Measurements from ENCODE around the gene VASP.

Gene VASP

DNA sequence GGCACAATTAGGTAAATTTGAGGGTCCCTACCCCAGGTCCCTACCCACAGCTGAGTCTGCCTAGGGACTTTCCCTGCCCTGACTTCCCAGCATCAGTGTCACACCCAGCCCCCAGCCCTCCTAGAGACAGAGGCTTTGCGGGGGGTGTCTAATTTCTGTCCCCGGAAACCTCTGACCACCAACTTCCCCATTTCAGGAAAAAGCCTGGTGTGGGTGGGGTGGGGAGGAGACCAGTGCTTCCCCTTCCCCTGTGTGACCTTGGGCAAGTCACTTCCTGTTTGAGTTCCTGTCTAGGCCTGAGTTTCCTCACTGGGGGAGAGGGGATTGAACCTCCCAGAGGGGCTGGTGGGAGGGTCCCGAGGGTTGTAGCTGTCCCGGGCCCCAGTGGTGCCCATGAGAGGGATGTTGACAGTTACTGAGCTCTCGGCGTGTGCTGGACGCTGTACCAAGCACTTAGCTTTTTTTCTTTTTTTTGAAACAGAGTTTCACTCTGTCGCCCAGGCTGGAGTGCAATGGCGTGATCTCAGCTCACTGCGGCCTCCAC is 7.9 kb downstream of the VASP start:
- DNase-seq (ENCODE audit: low spot score) = peak; percentile 65
- in situ Hi-C loops (cut with MboI; ENCODE audit: low sequenced_read_pairs, unreplicated experiment) = no loop called here
- TF ChIP-seq, protein P1, sequence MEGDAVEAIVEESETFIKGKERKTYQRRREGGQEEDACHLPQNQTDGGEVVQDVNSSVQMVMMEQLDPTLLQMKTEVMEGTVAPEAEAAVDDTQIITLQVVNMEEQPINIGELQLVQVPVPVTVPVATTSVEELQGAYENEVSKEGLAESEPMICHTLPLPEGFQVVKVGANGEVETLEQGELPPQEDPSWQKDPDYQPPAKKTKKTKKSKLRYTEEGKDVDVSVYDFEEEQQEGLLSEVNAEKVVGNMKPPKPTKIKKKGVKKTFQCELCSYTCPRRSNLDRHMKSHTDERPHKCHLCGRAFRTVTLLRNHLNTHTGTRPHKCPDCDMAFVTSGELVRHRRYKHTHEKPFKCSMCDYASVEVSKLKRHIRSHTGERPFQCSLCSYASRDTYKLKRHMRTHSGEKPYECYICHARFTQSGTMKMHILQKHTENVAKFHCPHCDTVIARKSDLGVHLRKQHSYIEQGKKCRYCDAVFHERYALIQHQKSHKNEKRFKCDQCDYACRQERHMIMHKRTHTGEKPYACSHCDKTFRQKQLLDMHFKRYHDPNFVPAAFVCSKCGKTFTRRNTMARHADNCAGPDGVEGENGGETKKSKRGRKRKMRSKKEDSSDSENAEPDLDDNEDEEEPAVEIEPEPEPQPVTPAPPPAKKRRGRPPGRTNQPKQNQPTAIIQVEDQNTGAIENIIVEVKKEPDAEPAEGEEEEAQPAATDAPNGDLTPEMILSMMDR (IDR thresholded peaks at IDR 0.05; ENCODE audit: borderline replicate concordance, control extremely low read depth, extremely low read depth, insufficient read depth, missing control alignments) = no peak

DNA sequence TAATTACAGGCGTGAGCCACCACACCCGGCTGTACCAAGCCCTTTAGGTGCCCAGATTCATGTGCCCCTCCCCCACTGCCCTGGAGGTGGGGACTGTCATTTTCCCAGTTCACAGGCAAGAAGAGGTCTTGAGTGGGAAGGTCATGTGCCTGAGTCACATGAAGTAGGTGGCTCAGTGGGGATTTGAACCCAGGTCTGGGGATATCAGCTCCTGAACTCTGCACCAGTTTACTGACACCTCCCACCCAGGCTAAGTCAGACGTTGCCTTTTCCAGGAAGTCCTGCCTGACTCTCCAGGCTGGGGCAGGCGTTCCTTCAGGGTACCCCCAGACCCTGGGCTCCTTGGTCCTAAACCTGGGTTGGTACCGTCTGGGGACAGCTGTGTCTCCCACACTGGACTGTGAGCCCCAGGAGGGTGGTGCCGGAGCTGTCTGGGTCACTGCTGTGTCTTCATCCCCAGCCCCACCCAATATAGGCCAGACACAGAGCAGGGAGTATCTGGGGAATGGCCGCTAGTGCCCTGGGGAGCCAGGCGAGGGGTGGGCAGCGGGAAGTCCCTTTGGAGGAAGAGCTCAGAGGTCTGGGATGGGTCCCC is 8.6 kb downstream of the VASP start:
- in situ Hi-C loops (cut with MboI; ENCODE audit: low sequenced_read_pairs, unreplicated experiment) = no loop called here
- TF ChIP-seq, protein P1 (IDR thresholded peaks at IDR 0.05; ENCODE audit: borderline replicate concordance, control extremely low read depth, extremely low read depth, insufficient read depth, missing control alignments) = no peak
- no peak for DNase-seq (ENCODE audit: low spot score)

DNA sequence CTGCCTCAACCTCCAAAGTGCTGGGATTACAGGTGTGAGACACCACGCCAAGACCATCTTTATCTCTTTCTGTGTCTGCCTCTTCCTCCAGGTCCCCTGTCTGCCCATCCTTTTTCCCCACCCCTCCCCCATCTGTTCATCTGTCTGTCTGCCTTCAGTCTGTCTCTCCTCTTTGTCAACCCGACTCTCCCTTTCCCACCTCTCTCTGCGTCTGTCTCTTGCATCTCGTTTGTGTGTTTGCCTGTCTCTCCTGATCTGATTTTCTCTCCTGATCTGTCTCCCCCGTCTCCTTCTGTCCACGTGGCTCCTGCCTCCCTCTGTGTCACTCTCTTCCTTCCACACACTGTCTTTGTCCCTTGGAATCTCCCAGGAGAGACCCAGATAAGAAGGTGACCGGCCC is 10.0 kb downstream of the VASP start:
- in situ Hi-C loops (cut with MboI; ENCODE audit: low sequenced_read_pairs, unreplicated experiment) = no loop called here
- no peak for DNase-seq (ENCODE audit: low spot score)
- TF ChIP-seq, protein P1 (IDR thresholded peaks at IDR 0.05; ENCODE audit: borderline replicate concordance, control extremely low read depth, extremely low read depth, insufficient read depth, missing control alignments) = no peak

DNA sequence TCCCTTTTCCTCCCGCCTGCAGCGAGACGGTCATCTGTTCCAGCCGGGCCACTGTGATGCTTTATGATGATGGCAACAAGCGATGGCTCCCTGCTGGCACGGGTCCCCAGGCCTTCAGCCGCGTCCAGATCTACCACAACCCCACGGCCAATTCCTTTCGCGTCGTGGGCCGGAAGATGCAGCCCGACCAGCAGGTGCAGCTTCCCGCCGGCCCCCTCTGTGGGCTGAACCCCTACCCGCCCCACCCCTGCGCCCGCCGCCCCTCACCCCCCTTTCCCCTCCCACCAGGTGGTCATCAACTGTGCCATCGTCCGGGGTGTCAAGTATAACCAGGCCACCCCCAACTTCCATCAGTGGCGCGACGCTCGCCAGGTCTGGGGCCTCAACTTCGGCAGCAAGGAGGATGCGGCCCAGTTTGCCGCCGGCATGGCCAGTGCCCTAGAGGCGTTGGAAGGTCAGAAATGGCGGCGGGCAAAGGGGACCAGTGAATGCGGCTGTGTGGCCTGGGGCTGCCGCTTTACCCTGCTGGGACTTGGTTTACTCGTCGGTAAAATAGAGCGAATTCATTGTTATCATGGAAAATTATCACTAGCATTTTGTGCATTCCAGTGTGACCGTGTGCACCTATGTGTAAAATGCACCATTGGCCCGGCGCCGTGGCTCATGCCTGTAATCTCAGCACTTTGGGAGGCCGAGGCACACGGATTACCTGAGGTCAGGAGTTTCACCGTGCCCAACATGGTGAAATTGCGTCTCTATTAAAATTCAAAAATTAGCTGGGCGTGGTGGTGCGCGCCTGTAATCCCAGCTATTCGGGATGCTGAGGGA is 10.6 kb downstream of the VASP start:
- DNase-seq (ENCODE audit: low spot score) = no peak
- in situ Hi-C loops (cut with MboI; ENCODE audit: low sequenced_read_pairs, unreplicated experiment) = no loop called here
- TF ChIP-seq, protein P1 (IDR thresholded peaks at IDR 0.05; ENCODE audit: borderline replicate concordance, control extremely low read depth, extremely low read depth, insufficient read depth, missing control alignments) = no peak

DNA sequence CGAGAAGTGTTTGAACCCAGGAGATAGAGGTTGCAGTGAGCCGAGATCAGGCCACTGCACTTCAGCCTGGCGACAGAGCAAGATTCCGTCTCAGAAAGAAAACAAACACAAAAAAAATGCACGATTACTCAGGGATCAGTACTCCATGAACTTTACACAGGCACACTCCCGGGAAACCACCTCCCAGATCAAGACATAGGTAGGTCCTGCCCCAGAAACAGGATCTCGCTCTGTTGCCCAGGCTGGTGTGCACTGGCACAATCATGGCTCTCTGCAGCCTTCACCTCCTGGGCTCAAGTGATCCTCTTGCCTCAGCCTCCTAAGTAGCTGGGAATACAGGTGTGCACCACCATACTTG is 11.2 kb downstream of the VASP start:
- in situ Hi-C loops (cut with MboI; ENCODE audit: low sequenced_read_pairs, unreplicated experiment) = no loop called here
- TF ChIP-seq, protein P1 (IDR thresholded peaks at IDR 0.05; ENCODE audit: borderline replicate concordance, control extremely low read depth, extremely low read depth, insufficient read depth, missing control alignments) = no peak
- DNase-seq (ENCODE audit: low spot score) = no peak

DNA sequence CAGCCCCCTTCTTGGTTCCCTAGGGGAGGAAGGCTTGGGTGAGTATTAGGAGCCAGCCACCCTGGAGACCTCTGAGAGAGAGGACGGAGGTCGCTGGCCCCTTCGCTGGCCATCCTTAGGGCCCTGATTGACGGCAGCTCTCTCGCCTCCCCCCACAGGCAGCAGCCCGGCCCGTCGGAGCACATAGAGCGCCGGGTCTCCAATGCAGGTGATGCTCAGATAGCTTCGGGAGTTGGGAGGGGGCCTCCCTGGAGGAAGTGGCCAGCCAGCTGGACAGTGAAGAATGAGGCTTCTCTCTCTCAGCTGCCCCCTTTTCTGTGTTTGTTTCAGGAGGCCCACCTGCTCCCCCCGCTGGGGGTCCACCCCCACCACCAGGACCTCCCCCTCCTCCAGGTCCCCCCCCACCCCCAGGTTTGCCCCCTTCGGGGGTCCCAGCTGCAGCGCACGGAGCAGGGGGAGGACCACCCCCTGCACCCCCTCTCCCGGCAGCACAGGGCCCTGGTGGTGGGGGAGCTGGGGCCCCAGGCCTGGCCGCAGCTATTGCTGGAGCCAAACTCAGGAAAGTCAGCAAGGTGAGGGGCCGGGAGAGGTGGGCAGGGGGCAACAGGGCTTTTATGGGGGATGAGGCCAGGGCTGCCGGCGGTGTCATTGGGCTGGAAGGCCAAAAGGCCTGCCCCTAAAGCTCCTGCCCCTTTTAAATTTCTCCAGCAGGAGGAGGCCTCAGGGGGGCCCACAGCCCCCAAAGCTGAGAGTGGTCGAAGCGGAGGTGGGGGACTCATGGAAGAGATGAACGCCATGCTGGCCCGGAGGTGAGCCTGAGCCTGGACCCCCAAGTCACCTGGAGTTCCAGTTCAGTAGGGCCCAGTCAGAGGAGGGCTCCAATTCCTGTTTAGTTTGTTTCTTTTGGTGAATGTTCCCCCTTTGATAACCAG is 15.0 kb downstream of the VASP start:
- in situ Hi-C loops (cut with MboI; ENCODE audit: low sequenced_read_pairs, unreplicated experiment) = no loop called here
- DNase-seq (ENCODE audit: low spot score) = no peak
- TF ChIP-seq, protein P1 (IDR thresholded peaks at IDR 0.05; ENCODE audit: borderline replicate concordance, control extremely low read depth, extremely low read depth, insufficient read depth, missing control alignments) = no peak
